Measurements from ENCODE around the gene C1QTNF1.

The C1QTNF1 gene

GRCh38 chr17:79092567-79092966 is 68.6 kb downstream of the C1QTNF1 start:
- in situ Hi-C loops (cut with HindIII; ENCODE audit: low pct_ligation_motif_present, low sequenced_read_pairs) = no loop called here
- peaks cover 9% of the 10 kb centered on the region for H3K27me3 ChIP-seq (replicated peaks)
- no peaks in the 10 kb centered on the region for H3K36me3 ChIP-seq (replicated peaks)
- H3K27ac ChIP-seq = no peak overlapping the region
- no peak overlapping the region for H3K4me3 ChIP-seq (ENCODE audit: low read depth, low read length)
- TF ChIP-seq CTCF (IDR thresholded peaks at IDR 0.05; ENCODE audit: low read depth, low read length, missing control alignments) = no peak
- no peak for DNase-seq

DNA sequence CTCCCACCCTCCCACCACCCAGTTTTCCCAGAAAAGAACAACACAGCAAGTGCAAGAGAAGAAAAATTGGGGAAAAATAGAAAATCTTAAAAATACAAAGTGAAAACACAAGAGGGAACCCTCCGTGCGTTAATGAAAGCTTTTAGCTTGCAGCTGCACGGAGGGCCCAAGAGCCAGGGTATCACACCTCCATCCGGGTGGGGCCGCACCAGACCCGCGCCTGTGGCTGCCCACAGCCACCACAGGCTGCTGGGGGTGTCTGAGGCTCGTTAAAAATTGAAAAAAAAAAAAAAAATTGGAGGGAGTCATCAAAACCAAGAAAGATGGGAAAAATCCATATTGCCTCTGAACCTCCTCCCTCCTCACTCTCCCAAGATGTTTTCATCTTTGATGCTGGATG is 69.3 kb downstream of the C1QTNF1 start:
- Histone ChIP-seq H3K27me3 (replicated peaks) (peaks cover 16% of the 10 kb centered on the region), H3K27ac (no peak overlapping the region), H3K4me3 (ENCODE audit: low read depth, low read length) (no peak overlapping the region), H3K36me3 (replicated peaks) (no peaks in the 10 kb centered on the region)
- DNase-seq = no peak
- TF ChIP-seq CTCF (IDR thresholded peaks at IDR 0.05; ENCODE audit: low read depth, low read length, missing control alignments) = no peak
- in situ Hi-C loops (cut with HindIII; ENCODE audit: low pct_ligation_motif_present, low sequenced_read_pairs) = no loop called here

- DNase-seq = no peak
- no peak for TF ChIP-seq CTCF (IDR thresholded peaks at IDR 0.05; ENCODE audit: low read depth, low read length, missing control alignments)
These were observed 70.3 kb downstream of the C1QTNF1 start for GRCh38 chr17:79094261-79094660.

GRCh38 chr17:79095345-79096055 is 71.5 kb downstream of the C1QTNF1 start:
- Histone ChIP-seq H3K27me3 (replicated peaks) (peaks cover 28% of the 10 kb centered on the region), H3K36me3 (replicated peaks) (no peaks in the 10 kb centered on the region), H3K27ac (no peak overlapping the region), H3K4me3 (ENCODE audit: low read depth, low read length) (no peak overlapping the region)
- no peak for DNase-seq
- TF ChIP-seq CTCF (IDR thresholded peaks at IDR 0.05; ENCODE audit: low read depth, low read length, missing control alignments) = no peak
- in situ Hi-C loops (cut with HindIII; ENCODE audit: low pct_ligation_motif_present, low sequenced_read_pairs) = no loop called here

More at GRCh38 chr17:79094261-79094660, 70.3 kb downstream of the C1QTNF1 start:
- Histone ChIP-seq H3K27me3 (replicated peaks) (peaks cover 26% of the 10 kb centered on the region), H3K36me3 (replicated peaks) (no peaks in the 10 kb centered on the region), H3K27ac (no peak overlapping the region), H3K4me3 (ENCODE audit: low read depth, low read length) (no peak overlapping the region)
- in situ Hi-C loops (cut with HindIII; ENCODE audit: low pct_ligation_motif_present, low sequenced_read_pairs) = no loop called here

DNA sequence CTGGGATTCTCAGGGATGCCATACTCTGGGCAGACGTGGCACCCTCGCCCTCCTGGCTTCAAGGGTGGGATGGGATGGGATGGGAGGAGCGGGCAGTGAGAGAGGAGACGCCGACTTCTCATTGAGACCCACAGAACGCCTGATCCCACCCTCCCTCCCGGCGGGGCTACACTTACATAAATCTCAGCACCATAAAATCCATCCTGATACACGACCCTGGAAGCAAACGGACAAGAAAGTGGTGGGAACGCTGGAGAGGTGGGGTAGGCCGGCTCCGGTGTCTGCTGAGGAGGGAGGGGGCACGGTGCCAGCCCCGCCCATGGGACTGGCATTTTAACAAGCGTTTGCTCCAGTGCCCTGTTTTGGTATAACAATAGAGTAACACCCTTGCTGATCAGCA is 72.5 kb downstream of the C1QTNF1 start:
- H3K36me3 ChIP-seq (replicated peaks) = no peaks in the 10 kb centered on the region
- H3K27me3 ChIP-seq (replicated peaks) = peaks cover 34% of the 10 kb centered on the region
- H3K4me3 ChIP-seq (ENCODE audit: low read depth, low read length) = no peak overlapping the region
- no peak for DNase-seq
- in situ Hi-C loops (cut with HindIII; ENCODE audit: low pct_ligation_motif_present, low sequenced_read_pairs) = no loop called here
- H3K27ac ChIP-seq = no peak overlapping the region
- no peak for TF ChIP-seq CTCF (IDR thresholded peaks at IDR 0.05; ENCODE audit: low read depth, low read length, missing control alignments)
